H1 (cell line): ENCODE data around the gene C20orf173. TPM values are rescaled to one million over a fixed set of nuclear protein-coding genes. Genes with fewer than 3 reads are reported as not detected.

Experiments
- CTCF ChIA-PET: fragments of 300-600 bp; sonication (Branson Sonifier 250); formaldehyde crosslinking; loops from one replicate; lab custom pipeline; 2021; ENCODE audit not compliant: partially characterized antibody; lab: Charles Lee
- POLR2A ChIA-PET: fragments of 300-600 bp; sonication (Branson Sonifier 250); formaldehyde crosslinking; loops from one replicate; lab custom pipeline; 2021; ENCODE audit warnings: inconsistent platforms; ENCODE audit not compliant: partially characterized antibody; lab: Charles Lee
- DNase-seq, 2 experiments: peaks; one replicate each; pipeline versions ENCODE4 v3.0.0 to v3.0.0-alpha.2; 2010 to 2022; ENCODE audit warnings: low spot score in 2 of 2, low read depth in 1 of 2, mixed read lengths in 1 of 2
- FAIRE-seq: peaks from 2 replicates; lab custom pipeline; 2011; peaks lifted over from hg19 to GRCh38; lab: Jason Lieb, UNC
- H2AFZ ChIP-seq: 2 replicates; pipeline ENCODE4 v1.8.1; 2012; ENCODE audit warnings: low read length, inconsistent platforms
- H2AK5ac ChIP-seq: 2 replicates; pipeline ENCODE4 v1.6.1; 2013; ENCODE audit warnings: low read depth, low read length
- H2BK120ac ChIP-seq: replicated peaks from 2 replicates; pipeline ENCODE3; 2013; ENCODE audit warnings: low read depth, low read length, inconsistent platforms
- H2BK12ac ChIP-seq: 2 replicates; pipeline ENCODE4 v1.6.1; 2013; ENCODE audit warnings: low read depth, low read length
- H2BK15ac ChIP-seq: 2 replicates; pipeline ENCODE4 v1.6.1; 2013; ENCODE audit warnings: low read length
- H2BK20ac ChIP-seq: 2 replicates; pipeline ENCODE4 v1.6.1; 2013; ENCODE audit warnings: low read length
- H2BK5ac ChIP-seq: 2 replicates; pipeline ENCODE4 v1.6.1; 2013; ENCODE audit warnings: low read depth, low read length
- H3K14ac ChIP-seq: 2 replicates; pipeline ENCODE4 v1.6.1; 2013; ENCODE audit warnings: inconsistent platforms; ENCODE audit not compliant: insufficient read length
- H3K18ac ChIP-seq: 2 replicates; pipeline ENCODE4 v1.6.1; 2013; ENCODE audit warnings: low read length; ENCODE audit errors: extremely low read depth
- H3K23ac ChIP-seq: 2 replicates; pipeline ENCODE4 v1.6.1; 2013; ENCODE audit warnings: inconsistent platforms; ENCODE audit not compliant: insufficient read length
- H3K23me2 ChIP-seq: 2 replicates; pipeline ENCODE4 v1.6.1; 2013; ENCODE audit warnings: low read depth, low read length
- H3K27ac ChIP-seq: 2 replicates; pipeline ENCODE4 v1.6.1; 2011; ENCODE audit warnings: low read depth, low read length, inconsistent platforms
- H3K27me3 ChIP-seq, 4 experiments: replicated peaks in 1 of 4; 1 replicate in 1 of 4; 2 replicates in 3 of 4; pipeline versions ENCODE4 v1.6.1 to v1.8.1; 2011 to 2013; ENCODE audit warnings: low read length in 3 of 4, mild to moderate bottlenecking in 3 of 4, inconsistent platforms in 2 of 4, mixed read lengths in 2 of 4, moderate library complexity in 1 of 4; ENCODE audit not compliant: control insufficient read depth in 3 of 4, insufficient read depth in 3 of 4; ENCODE audit errors: extremely low read depth in 1 of 4
- H3K36me3 ChIP-seq, 4 experiments: 2 replicates each; pipeline versions ENCODE4 v1.6.1 to v1.8.1; 2011 to 2013; ENCODE audit warnings: mild to moderate bottlenecking in 4 of 4, low read length in 3 of 4, moderate library complexity in 2 of 4, control low read depth in 1 of 4, inconsistent platforms in 1 of 4; ENCODE audit not compliant: insufficient read depth in 4 of 4, control insufficient read depth in 2 of 4
- H3K4ac ChIP-seq: replicated peaks from 2 replicates; pipeline ENCODE3; 2013; ENCODE audit warnings: low read length, low read depth, mixed read lengths, inconsistent platforms; ENCODE audit not compliant: insufficient read length
- H3K4me1 ChIP-seq, 4 experiments: replicated peaks in 1 of 4; 1 replicate in 1 of 4; 2 replicates in 3 of 4; pipeline versions ENCODE4 v1.6.1 to v1.8.1; 2011 to 2013; ENCODE audit warnings: low read length in 3 of 4, inconsistent platforms in 2 of 4, mixed read lengths in 1 of 4; ENCODE audit not compliant: insufficient read depth in 4 of 4, control insufficient read depth in 3 of 4
- H3K4me2 ChIP-seq, 2 experiments: 2 replicates each; pipeline versions ENCODE4 v1.6.1 to v1.8.1; 2011 to 2013; ENCODE audit warnings: low read depth in 2 of 2, low read length in 2 of 2, control low read depth in 1 of 2, inconsistent platforms in 1 of 2, mild to moderate bottlenecking in 1 of 2; ENCODE audit not compliant: insufficient read depth in 1 of 2
- H3K4me3 ChIP-seq, 4 experiments: fragments of 200-600, 300-600 bp in 1 of 4; sonication (generic), shearing (Covaris generic), sonication (Bioruptor Twin) in 1 of 4; 2 replicates each; pipeline versions ENCODE4 v1.5.1 to v1.8.1; 2011 to 2016; ENCODE audit warnings: low read length in 4 of 4, low read depth in 3 of 4, control low read depth in 2 of 4, inconsistent platforms in 2 of 4, mild to moderate bottlenecking in 2 of 4, mixed read lengths in 1 of 4, moderate library complexity in 1 of 4; ENCODE audit not compliant: insufficient read depth in 2 of 4; ENCODE audit errors: extremely low read depth in 1 of 4
- H3K56ac ChIP-seq: replicated peaks from 2 replicates; pipeline ENCODE3; 2013; ENCODE audit warnings: low read depth, mild to moderate bottlenecking, mixed read lengths, low read length, inconsistent platforms; ENCODE audit not compliant: insufficient read length
- H3K79me1 ChIP-seq: 2 replicates; pipeline ENCODE4 v1.6.1; 2013; ENCODE audit warnings: low read depth, low read length, control low read depth
- H3K79me2 ChIP-seq, 2 experiments: 2 replicates each; pipeline versions ENCODE4 v1.6.1 to v1.8.1; 2012 to 2013; ENCODE audit warnings: low read length in 2 of 2, mild to moderate bottlenecking in 2 of 2, inconsistent platforms in 1 of 2; ENCODE audit not compliant: insufficient read depth in 2 of 2, control insufficient read depth in 1 of 2
- H3K9ac ChIP-seq, 4 experiments: replicated peaks in 1 of 4; 1 replicate in 1 of 4; 2 replicates in 3 of 4; pipeline versions ENCODE4 v1.6.1 to v1.8.1; 2011 to 2013; ENCODE audit warnings: low read depth in 3 of 4, low read length in 3 of 4, control low read depth in 2 of 4, mild to moderate bottlenecking in 2 of 4, moderate library complexity in 2 of 4, inconsistent platforms in 1 of 4; ENCODE audit errors: extremely low read depth in 1 of 4
- H3K9me3 ChIP-seq, 2 experiments: 2 replicates each; pipeline versions ENCODE4 v1.6.1 to v1.8.1; 2012 to 2013; ENCODE audit warnings: mild to moderate bottlenecking in 2 of 2, moderate library complexity in 2 of 2, control low read depth in 1 of 2, inconsistent platforms in 1 of 2, low read depth in 1 of 2, low read length in 1 of 2, mixed read lengths in 1 of 2; ENCODE audit not compliant: insufficient read depth in 2 of 2
- H4K20me1 ChIP-seq, 2 experiments: replicated peaks in 1 of 2; 2 replicates each; pipeline versions ENCODE3 to v1.8.1; 2011 to 2013; ENCODE audit warnings: inconsistent platforms in 2 of 2, low read length in 2 of 2, mild to moderate bottlenecking in 1 of 2; ENCODE audit not compliant: insufficient read depth in 2 of 2, control insufficient read depth in 1 of 2
- H4K5ac ChIP-seq: 2 replicates; pipeline ENCODE4 v1.6.1; 2013; ENCODE audit warnings: low read length, low read depth, mixed read lengths, inconsistent platforms; ENCODE audit not compliant: insufficient read length
- H4K8ac ChIP-seq: 2 replicates; pipeline ENCODE4 v1.8.0; 2013; ENCODE audit warnings: mild to moderate bottlenecking, moderate library complexity, low read length, inconsistent platforms; ENCODE audit not compliant: insufficient read depth; ENCODE audit errors: extremely low read depth
- H4K91ac ChIP-seq: replicated peaks from 2 replicates; pipeline ENCODE3; 2013; ENCODE audit warnings: low read length, mixed read lengths, inconsistent platforms; ENCODE audit not compliant: insufficient read length
- CTBP2 ChIP-seq: IDR thresholded peaks from 2 replicates; pipeline ENCODE4 v1.7.0; 2011; ENCODE audit warnings: borderline replicate concordance, mild to moderate bottlenecking, moderate library complexity, mixed read lengths, low read length; ENCODE audit not compliant: insufficient read depth, insufficient read length
- POLR2A ChIP-seq, 2 experiments: IDR thresholded peaks; 1 replicate in 1 of 2; 2 replicates in 1 of 2; pipeline ENCODE4 v1.6.1; 2011; ENCODE audit warnings: low read depth in 2 of 2, low read length in 2 of 2, mild to moderate bottlenecking in 2 of 2; ENCODE audit errors: control extremely low read depth in 1 of 2
- RAD21 ChIP-seq, 2 experiments: IDR thresholded peaks in 1 of 2; conservative IDR thresholded peaks in 1 of 2; 2 replicates each; pipeline ENCODE4 v1.6.1; 2011; ENCODE audit warnings: low read depth in 2 of 2, low read length in 2 of 2, improper control_type of control experiment in 1 of 2, inconsistent platforms in 1 of 2, mild to moderate bottlenecking in 1 of 2, moderate library complexity in 1 of 2
- SAP30 ChIP-seq: fragments of 300-600 bp; sonication (generic); IDR thresholded peaks from 2 replicates; pipeline ENCODE4 v1.7.1; 2012; ENCODE audit warnings: low read length, moderate library complexity, mild to moderate bottlenecking, inconsistent platforms; ENCODE audit not compliant: insufficient read depth, insufficient replicate concordance
- SP1 ChIP-seq: IDR thresholded peaks from 2 replicates; pipeline ENCODE4 v1.6.1; 2011; ENCODE audit warnings: low read depth, low read length
- SUZ12 ChIP-seq: fragments of 200-600 bp; sonication (generic); IDR thresholded peaks from 2 replicates; pipeline ENCODE4 v1.6.1; 2012; ENCODE audit warnings: mild to moderate bottlenecking, inconsistent platforms, low read length, moderate library complexity, mixed read lengths
- TAF7 ChIP-seq: optimal IDR thresholded peaks from 2 replicates; pipeline ENCODE3; 2011; ENCODE audit warnings: low read depth, mild to moderate bottlenecking, inconsistent platforms, low read length, moderate library complexity, borderline replicate concordance
- TBP ChIP-seq: IDR thresholded peaks from 2 replicates; pipeline ENCODE4 v1.6.1; 2011; ENCODE audit warnings: low read depth, low read length, improper control_type of control experiment
- WGBS, 2 experiments: shearing (Covaris generic) in 1 of 2; methylation state at CpG; one replicate each; pipeline versions ENCODE4 v1.1.6 to v1.1.7; 2013 to 2015; ENCODE audit warnings: low lambda C conversion rate in 2 of 2, mixed read lengths in 2 of 2, inconsistent platforms in 1 of 2, low coverage in 1 of 2, missing lambda C conversion rate in 1 of 2; ENCODE audit not compliant: insufficient replicate concordance in 2 of 2, insufficient coverage in 1 of 2, insufficient read length in 1 of 2; ENCODE audit errors: extremely low coverage in 1 of 2, missing lambda C conversion rate in 1 of 2; 5-methylcytosine and 5-hydroxymethylcytosine counted together
- polyA plus RNA-seq, 7 experiments: library from polyadenylated mRNA; depleted of rRNA in 3 of 7; stranded (reverse) in 5 of 7; unstranded in 2 of 7; fragments of >200 nt in 5 of 7; fragments of 200-250 nt in 2 of 7; gene quantifications; 1 replicate in 5 of 7; 2 replicates in 1 of 7; 4 replicates in 1 of 7; pipeline versions ENCODE4 v1.2.1 to v1.2.3, GENCODE V29; 2011 to 2013; ENCODE audit warnings: missing spikeins in 2 of 7, mixed read lengths in 2 of 7
- total RNA-seq: library from RNA; stranded (reverse); fragmentation: NEBNext Ultra II Directional; extraction: Animal tissue kit (Norgen Biotek cat#: 25700); gene quantifications from 2 replicates; pipeline ENCODE4 v1.2.1, GENCODE V29; 2021
- TF ChIP-seq, protein P1 (sequence below): IDR thresholded peaks from 2 replicates; pipeline ENCODE4 v1.6.1; 2012; ENCODE audit warnings: inconsistent platforms

The C20orf173 gene
- total and polyA plus RNA-seq, 2 of the 8 experiments (the other 6 are each of a cell fraction or from before 2014, with no cell fraction given), result not detected

GRCh38 chr20:35541783-35542662 lies 12.6 kb upstream of the C20orf173 start, which contains the start of gene ERGIC3:
ERGIC3 (plus strand) TSS chr20:35542078; CDS start chr20:35542098, 20 bp downstream.
- Histone ChIP-seq H4K5ac (peak within 1 kb of the TSS; percentile 88), H3K23ac (no peak within 1 kb of the TSS), H3K79me1 (peaks cover 6% of the 10 kb centered on the region; the same call in 1 of the 2 replicates), H4K91ac (peak within 1 kb of the TSS; percentile 77), H2BK15ac (peak within 1 kb of the TSS; percentile 82), H3K9ac (peak within 1 kb of the TSS; percentile 81 to 91 (median 88)), H2AK5ac (no peak within 1 kb of the TSS; the same call in 1 of the 2 replicates), H3K27me3 (no peaks in the 10 kb centered on the region), H2BK5ac (peak within 1 kb of the TSS; percentile 95), H3K36me3 (peaks cover 0 to 16% (median 3%) of the 10 kb centered on the region in 4 experiments; a peak in 4 of 8 replicates), H3K4me3 (peak within 1 kb of the TSS; percentile 74 to 82 (median 76)), H3K9me3 (no peaks in the 10 kb centered on the region), H2BK12ac (peak within 1 kb of the TSS; percentile 6; the same call in 1 of the 2 replicates), H3K27ac (peak within 1 kb of the TSS; percentile 91), H3K23me2 (peaks cover 13% of the 10 kb centered on the region), H2BK20ac (no peak within 1 kb of the TSS), H3K79me2 (peaks cover 0 to 10% of the 10 kb centered on the region in 2 experiments; a peak in 1 of 4 replicates), H3K18ac (peak within 1 kb of the TSS; percentile 97), H4K20me1 (peaks cover 0 to 2% of the 10 kb centered on the region in 2 experiments), H3K4ac (peak within 1 kb of the TSS; percentile 30), H3K56ac (peak within 1 kb of the TSS; percentile 91), H3K4me1 (peaks cover 2 to 6% (median 4%) of the 10 kb centered on the region in 4 experiments; a peak in 5 of 7 replicates), H4K8ac (peak within 1 kb of the TSS; percentile 97), H2BK120ac (no peak within 1 kb of the TSS), H3K4me2 (peak within 1 kb of the TSS; percentile 91 to 95), H3K14ac (no peak within 1 kb of the TSS), H2AFZ (peak within 1 kb of the TSS; percentile 70)
- DNase-seq (peak; percentile 97 to 99), FAIRE-seq (no peak)
- WGBS, 2 experiments, result 3% methylated on average over 44 of the region's 57 CpGs; no CpG with 5 or more reads in 1 of the 2 experiments
- CTCF ChIA-PET, result interaction anchor here (0.6 to 1.7 kb wide), 11 partner anchors 11 to 109 kb away, joined by 3 to 8 read pairs (median 4); no protein-coding TSS in a partner anchor
- POLR2A ChIA-PET, result interaction anchor here (0.7 to 3.3 kb wide), 28 partner anchors 8 to 412 kb away, joined by 3 to 30 read pairs (median 4); partner anchors contain the start of genes CEP250, RBM39 and SCAND1
- TF ChIP-seq TBP (peak; percentile 71), SAP30 (no peak), RAD21 (IDR thresholded peaks at IDR 0.05 in 1 of 2, conservative IDR thresholded peaks at IDR 0.05 in 1 of 2; ENCODE audit: low read depth in 2 of 2, low read length in 2 of 2) (0 out of 4 replicates have a peak, but pooled peaks of 1 of the 2 experiments have one; percentile 1), POLR2A (IDR thresholded peaks at IDR 0.05; ENCODE audit: control extremely low read depth in 1 of 2, low read depth in 2 of 2, low read length in 2 of 2) (peak; percentile 69 to 93), SUZ12 (no peak), CTBP2 (no peak), SP1 (peak; percentile 50; the same call in 1 of the 2 replicates), TAF7 (peak; percentile 63)
- TF ChIP-seq, protein P1, sequence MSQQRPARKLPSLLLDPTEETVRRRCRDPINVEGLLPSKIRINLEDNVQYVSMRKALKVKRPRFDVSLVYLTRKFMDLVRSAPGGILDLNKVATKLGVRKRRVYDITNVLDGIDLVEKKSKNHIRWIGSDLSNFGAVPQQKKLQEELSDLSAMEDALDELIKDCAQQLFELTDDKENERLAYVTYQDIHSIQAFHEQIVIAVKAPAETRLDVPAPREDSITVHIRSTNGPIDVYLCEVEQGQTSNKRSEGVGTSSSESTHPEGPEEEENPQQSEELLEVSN, result peak; percentile 94
